Activated B cell treated with CpG ODN at 0.5 μM for 24 hours (primary cell): ENCODE measurements around the gene GPR39. TPM values are rescaled to one million over a fixed set of nuclear protein-coding genes. Genes with fewer than 3 reads are reported as not detected.

Experiments used
- ATAC-seq: fragments of 200-7000 bp; cut with Tn5 transposase; one replicate; pipeline ENCODE4 v1.10.0; 2021; ENCODE audit warnings: low read depth, mild to moderate bottlenecking, moderate library complexity
- CTCF ChIA-PET: fragments of 350-600 bp; sonication (Branson Sonifier 250); formaldehyde crosslinking; loops from one replicate; lab custom pipeline; 2021; ENCODE audit warnings: antibody characterized with exemption; lab: Charles Lee
- POLR2A ChIA-PET: fragments of 350-600 bp; sonication (Branson Sonifier 250); formaldehyde crosslinking; loops from one replicate; lab custom pipeline; 2021; ENCODE audit warnings: antibody characterized with exemption; lab: Charles Lee
- DNase-seq: peaks from one replicate; pipeline ENCODE4 v3.0.0; 2022
- H3K27ac Mint-ChIP-seq: one replicate; pipeline ENCODE4 v1.8.0; 2020; ENCODE audit warnings: mixed read lengths
- H3K27me3 Mint-ChIP-seq: one replicate; pipeline ENCODE4 v1.8.0; 2021; ENCODE audit warnings: mixed read lengths
- H3K36me3 Mint-ChIP-seq: one replicate; pipeline ENCODE4 v1.8.0; 2021; ENCODE audit warnings: low read depth, mixed read lengths
- H3K4me1 Mint-ChIP-seq: one replicate; pipeline ENCODE4 v1.8.0; 2021; ENCODE audit warnings: mixed read lengths
- H3K4me3 Mint-ChIP-seq: one replicate; pipeline ENCODE4 v1.8.0; 2020; ENCODE audit warnings: mild to moderate bottlenecking, mixed read lengths
- H3K9me3 Mint-ChIP-seq: one replicate; pipeline ENCODE4 v1.8.0; 2020; ENCODE audit warnings: mixed read lengths
- CTCF ChIP-seq: fragments of 200-600 bp; IDR thresholded peaks from one replicate; pipeline ENCODE4 v1.8.0; 2022; ENCODE audit warnings: antibody characterized with exemption, mild to moderate bottlenecking
- intact Hi-C: fragments of 100-400 bp; cut with micrococcal nuclease; formaldehyde crosslinking; loops from one replicate; pipeline ENCODE4 v1.15.1; 2024
- total RNA-seq: library from RNA; stranded (reverse); gene quantifications from 2 replicates; pipeline ENCODE4 v1.2.3, GENCODE V29; 2022

GPR39 gene
- total RNA-seq, 1 donor from 2014 or later, result not detected

GRCh38 chr2:132568656-132569055 lies 152.1 kb downstream of the GPR39 start:
- Mint-ChIP-seq H3K36me3 (no peaks in the 10 kb centered on the region), H3K27me3 (no peaks in the 10 kb centered on the region), H3K27ac (no peak overlapping the region), H3K9me3 (no peaks in the 10 kb centered on the region), H3K4me3 (no peak overlapping the region), H3K4me1 (no peaks in the 10 kb centered on the region)
- ATAC-seq (no peak), DNase-seq (no peak)
- ChIA-PET CTCF (no interaction called here), POLR2A (interaction anchor here (0.6 kb wide), 1 partner anchor 9 kb away, joined by 5 read pairs; no protein-coding TSS in a partner anchor)
- no peak for TF ChIP-seq CTCF
- intact Hi-C loops, result no loop called here

- CTCF ChIA-PET, result no interaction called here
- TF ChIP-seq CTCF, result no peak
- no peak for DNase-seq
- intact Hi-C loops, result no loop called here
- Mint-ChIP-seq H3K4me1 (no peaks in the 10 kb centered on the region), H3K27ac (no peak overlapping the region), H3K4me3 (no peak overlapping the region), H3K9me3 (no peaks in the 10 kb centered on the region), H3K36me3 (no peaks in the 10 kb centered on the region), H3K27me3 (no peaks in the 10 kb centered on the region)
- no peak for ATAC-seq
- POLR2A ChIA-PET, result no interaction called here
These were observed 156.9 kb downstream of the GPR39 start for GRCh38 chr2:132573444-132574007.

- Mint-ChIP-seq H3K36me3 (no peaks in the 10 kb centered on the region), H3K4me1 (no peaks in the 10 kb centered on the region), H3K9me3 (no peaks in the 10 kb centered on the region), H3K27me3 (no peaks in the 10 kb centered on the region), H3K4me3 (no peak overlapping the region), H3K27ac (no peak overlapping the region)
- no peak for ATAC-seq
- DNase-seq, result no peak
- intact Hi-C loops, result no loop called here
- ChIA-PET POLR2A (interaction anchor here (0.7 kb wide), 1 partner anchor 9 kb away, joined by 5 read pairs; no protein-coding TSS in a partner anchor), CTCF (no interaction called here)
- TF ChIP-seq CTCF, result no peak
These were observed 161.1 kb downstream of the GPR39 start for GRCh38 chr2:132577686-132578085.

- Mint-ChIP-seq H3K27me3 (no peaks in the 10 kb centered on the region), H3K9me3 (no peaks in the 10 kb centered on the region), H3K27ac (no peak overlapping the region), H3K36me3 (no peaks in the 10 kb centered on the region), H3K4me1 (no peaks in the 10 kb centered on the region), H3K4me3 (no peak overlapping the region)
- no peak for TF ChIP-seq CTCF
- intact Hi-C loops, result no loop called here
- CTCF ChIA-PET, result no interaction called here
- ATAC-seq, result no peak
- POLR2A ChIA-PET, result no interaction called here
- DNase-seq, result no peak
These were observed 165.0 kb downstream of the GPR39 start for GRCh38 chr2:132581591-132581990.

GRCh38 chr2:132581991-132582738 lies 165.6 kb downstream of the GPR39 start:
- TF ChIP-seq CTCF, result no peak
- Mint-ChIP-seq H3K4me1 (no peaks in the 10 kb centered on the region), H3K36me3 (no peaks in the 10 kb centered on the region), H3K9me3 (no peaks in the 10 kb centered on the region), H3K27ac (no peak overlapping the region), H3K4me3 (no peak overlapping the region), H3K27me3 (no peaks in the 10 kb centered on the region)
- intact Hi-C loops, result no loop called here
- ATAC-seq (no peak), DNase-seq (no peak)
- POLR2A ChIA-PET, result no interaction called here
- CTCF ChIA-PET, result no interaction called here
